ENCODE results near the gene DPYSL3. TPM values are rescaled to one million over a fixed set of nuclear protein-coding genes. Genes with fewer than 3 reads are reported as not detected.

DPYSL3 gene
- polyA plus RNA-seq, 1 experiment: 139 TPM

DNA sequence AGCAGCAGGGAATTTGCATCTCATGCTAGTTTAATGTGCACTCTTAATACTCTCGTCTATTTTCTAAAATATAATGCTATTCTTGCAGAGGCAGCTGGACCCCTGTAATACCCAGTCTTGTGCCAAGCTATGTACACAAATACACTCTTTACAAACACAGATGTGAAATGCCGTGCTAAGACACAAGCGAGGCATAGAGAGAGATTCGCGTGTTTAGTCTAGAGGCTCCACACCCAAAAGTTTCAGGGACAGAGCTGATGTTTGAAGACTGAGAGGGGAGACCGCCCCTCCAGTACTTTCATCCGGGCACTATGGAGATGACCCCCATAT, 1.2 kb downstream of the DPYSL3 start:
- CTCF ChIA-PET: interaction anchor here (1.0 to 1.3 kb wide), 3 partner anchors 22 to 54 kb away, joined by 3 to 16 read pairs (median 4); no protein-coding TSS in a partner anchor
- peak overlapping the region; percentile 41 for H3K27ac ChIP-seq (ENCODE audit: low read depth, low read length)
- no peaks in the 10 kb centered on the region for H3K27me3 ChIP-seq (ENCODE audit: control insufficient read depth, insufficient read depth, low read length)
- TF ChIP-seq, protein P1, sequence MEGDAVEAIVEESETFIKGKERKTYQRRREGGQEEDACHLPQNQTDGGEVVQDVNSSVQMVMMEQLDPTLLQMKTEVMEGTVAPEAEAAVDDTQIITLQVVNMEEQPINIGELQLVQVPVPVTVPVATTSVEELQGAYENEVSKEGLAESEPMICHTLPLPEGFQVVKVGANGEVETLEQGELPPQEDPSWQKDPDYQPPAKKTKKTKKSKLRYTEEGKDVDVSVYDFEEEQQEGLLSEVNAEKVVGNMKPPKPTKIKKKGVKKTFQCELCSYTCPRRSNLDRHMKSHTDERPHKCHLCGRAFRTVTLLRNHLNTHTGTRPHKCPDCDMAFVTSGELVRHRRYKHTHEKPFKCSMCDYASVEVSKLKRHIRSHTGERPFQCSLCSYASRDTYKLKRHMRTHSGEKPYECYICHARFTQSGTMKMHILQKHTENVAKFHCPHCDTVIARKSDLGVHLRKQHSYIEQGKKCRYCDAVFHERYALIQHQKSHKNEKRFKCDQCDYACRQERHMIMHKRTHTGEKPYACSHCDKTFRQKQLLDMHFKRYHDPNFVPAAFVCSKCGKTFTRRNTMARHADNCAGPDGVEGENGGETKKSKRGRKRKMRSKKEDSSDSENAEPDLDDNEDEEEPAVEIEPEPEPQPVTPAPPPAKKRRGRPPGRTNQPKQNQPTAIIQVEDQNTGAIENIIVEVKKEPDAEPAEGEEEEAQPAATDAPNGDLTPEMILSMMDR (IDR thresholded peaks at IDR 0.05; ENCODE audit: low read depth, low read length): no peak
- no peak for DNase-seq (ENCODE audit: low read depth, low spot score)
- peak overlapping the region; percentile 89 for H3K4me3 ChIP-seq (ENCODE audit: low read depth, low read length)
- POLR2A ChIA-PET: interaction anchor here (0.8 to 1.2 kb wide), 3 partner anchors 30 to 105 kb away, joined by 3 to 10 read pairs (median 3); no protein-coding TSS in a partner anchor
- no peaks in the 10 kb centered on the region; the same call in 1 of the 2 replicates for H3K9me3 ChIP-seq (ENCODE audit: control insufficient read depth, insufficient read depth, low read length)

DNA sequence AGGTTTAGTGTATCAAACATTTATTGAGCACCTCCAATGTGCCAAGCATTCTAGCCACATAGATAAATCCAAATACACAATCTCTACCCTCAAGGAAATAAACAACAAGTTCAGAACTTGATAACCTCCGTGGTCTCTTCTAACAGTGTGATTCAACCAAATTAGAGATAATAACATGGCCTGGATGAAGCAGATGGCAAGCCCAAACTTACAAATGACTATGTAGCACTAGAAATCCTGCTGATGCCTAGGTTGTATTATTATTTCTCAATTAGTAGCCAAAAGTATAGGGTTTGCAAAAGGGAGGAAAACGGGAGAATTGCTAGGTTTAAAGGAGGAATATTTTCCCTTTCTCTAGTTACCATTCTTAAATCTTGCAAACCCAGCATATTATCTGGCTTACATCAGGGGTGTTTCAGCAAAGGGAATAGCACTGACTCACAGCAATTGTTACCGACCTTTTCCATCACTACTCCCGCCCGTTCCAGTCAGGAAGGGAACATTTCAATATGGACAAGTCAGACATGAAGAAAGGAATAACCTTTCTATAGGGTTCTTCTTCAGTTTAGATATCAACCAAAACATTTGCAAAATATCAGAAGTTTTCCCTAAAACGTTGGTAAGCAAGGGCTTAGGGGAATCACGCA, 2.3 kb downstream of the DPYSL3 start:
- Histone ChIP-seq H3K4me3 (ENCODE audit: low read depth, low read length) (peak overlapping the region; percentile 89), H3K27ac (ENCODE audit: low read depth, low read length) (no peak overlapping the region), H3K27me3 (ENCODE audit: control insufficient read depth, insufficient read depth, low read length) (no peaks in the 10 kb centered on the region), H3K9me3 (ENCODE audit: control insufficient read depth, insufficient read depth, low read length) (no peaks in the 10 kb centered on the region; the same call in 1 of the 2 replicates)
- POLR2A ChIA-PET: no interaction called here
- TF ChIP-seq, protein P1 (IDR thresholded peaks at IDR 0.05; ENCODE audit: low read depth, low read length): no peak
- no peak for DNase-seq (ENCODE audit: low read depth, low spot score)
- CTCF ChIA-PET: interaction anchor here (0.9 to 2.0 kb wide), 6 partner anchors 26 to 71 kb away, joined by 4 to 16 read pairs (median 6); no protein-coding TSS in a partner anchor

DNA sequence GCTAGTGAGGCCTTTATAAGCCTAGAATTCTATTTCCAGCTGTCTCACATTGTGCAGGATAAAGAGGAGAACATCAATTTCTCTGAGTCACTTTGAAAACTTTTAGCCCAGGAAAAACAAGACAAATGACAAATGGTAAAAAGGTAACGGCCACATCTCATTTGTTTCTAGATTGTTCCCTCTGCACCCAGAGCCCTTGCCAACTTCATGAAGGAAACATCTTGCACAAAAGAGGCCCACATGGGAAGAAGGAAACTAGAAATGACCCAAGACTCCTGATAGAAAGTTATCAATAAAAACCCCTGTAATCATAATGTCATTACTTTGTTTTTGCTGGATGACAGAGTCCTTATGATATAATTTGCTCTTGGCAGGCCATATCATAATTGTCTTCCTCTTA, 5.3 kb downstream of the DPYSL3 start:
- ChIA-PET POLR2A (no interaction called here), CTCF (interaction anchor here (1.6 kb wide), 1 partner anchor 51 kb away, joined by 7 read pairs; no protein-coding TSS in a partner anchor)
- no peaks in the 10 kb centered on the region; the same call in 1 of the 2 replicates for H3K9me3 ChIP-seq (ENCODE audit: control insufficient read depth, insufficient read depth, low read length)
- no peak overlapping the region for H3K27ac ChIP-seq (ENCODE audit: low read depth, low read length)
- H3K4me3 ChIP-seq (ENCODE audit: low read depth, low read length): no peak overlapping the region
- H3K27me3 ChIP-seq (ENCODE audit: control insufficient read depth, insufficient read depth, low read length): no peaks in the 10 kb centered on the region
- TF ChIP-seq, protein P1 (IDR thresholded peaks at IDR 0.05; ENCODE audit: low read depth, low read length): no peak
- DNase-seq (ENCODE audit: low read depth, low spot score): no peak

DNA sequence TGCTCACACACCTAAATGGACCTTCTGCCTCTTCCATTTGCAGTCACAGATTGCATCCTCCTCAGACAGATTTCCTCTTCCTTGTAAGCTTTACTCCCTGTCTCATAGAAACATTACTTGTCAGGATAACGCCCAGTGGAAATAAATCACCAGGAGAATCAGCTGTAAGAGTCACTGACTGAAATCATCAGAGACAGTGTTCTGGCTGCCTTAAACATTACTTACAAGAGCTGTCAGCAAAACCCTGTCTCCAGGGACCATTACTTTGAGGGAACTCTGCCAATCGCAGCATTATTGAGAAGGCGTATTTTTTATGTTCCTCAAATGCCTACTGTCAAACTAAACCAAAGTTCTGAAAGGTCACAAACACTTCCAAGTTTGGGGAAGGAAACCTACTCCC, 5.9 kb downstream of the DPYSL3 start:
- ChIA-PET CTCF (interaction anchor here (0.6 to 1.6 kb wide), 5 partner anchors 24 to 110 kb away, joined by 3 to 7 read pairs (median 3); no protein-coding TSS in a partner anchor), POLR2A (no interaction called here)
- H3K4me3 ChIP-seq (ENCODE audit: low read depth, low read length): no peak overlapping the region
- no peaks in the 10 kb centered on the region for H3K27me3 ChIP-seq (ENCODE audit: control insufficient read depth, insufficient read depth, low read length)
- TF ChIP-seq, protein P1 (IDR thresholded peaks at IDR 0.05; ENCODE audit: low read depth, low read length): no peak
- H3K27ac ChIP-seq (ENCODE audit: low read depth, low read length): no peak overlapping the region
- no peaks in the 10 kb centered on the region for H3K9me3 ChIP-seq (ENCODE audit: control insufficient read depth, insufficient read depth, low read length)
- DNase-seq (ENCODE audit: low read depth, low spot score): no peak

DNA sequence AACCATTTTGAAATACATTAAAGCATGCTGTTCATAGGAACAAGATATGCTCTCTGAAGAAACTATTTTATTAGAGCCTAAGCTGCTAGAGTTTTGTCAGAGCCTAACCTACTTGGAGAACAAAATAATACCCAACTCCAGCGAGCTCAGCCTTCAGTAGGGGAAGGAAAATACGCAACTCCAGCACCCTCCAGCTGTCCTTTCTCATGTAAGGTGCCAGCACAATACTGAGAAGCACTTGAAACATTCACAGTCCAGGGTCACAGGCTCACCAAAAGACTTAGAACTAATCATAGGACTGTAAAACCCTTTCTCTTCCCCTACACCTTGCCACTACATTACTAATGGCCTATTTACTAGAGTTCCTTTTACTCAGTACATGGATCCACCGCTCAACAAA, 18.9 kb downstream of the DPYSL3 start:
- DNase-seq (ENCODE audit: low read depth, low spot score): no peak
- CTCF ChIA-PET: interaction anchor here (0.7 kb wide), 1 partner anchor 85 kb away, joined by 3 read pairs; no protein-coding TSS in a partner anchor
- Histone ChIP-seq H3K27ac (ENCODE audit: low read depth, low read length) (no peak overlapping the region), H3K4me3 (ENCODE audit: low read depth, low read length) (no peak overlapping the region), H3K9me3 (ENCODE audit: control insufficient read depth, insufficient read depth, low read length) (no peaks in the 10 kb centered on the region), H3K27me3 (ENCODE audit: control insufficient read depth, insufficient read depth, low read length) (no peaks in the 10 kb centered on the region)
- POLR2A ChIA-PET: no interaction called here
- TF ChIP-seq, protein P1 (IDR thresholded peaks at IDR 0.05; ENCODE audit: low read depth, low read length): no peak

Data from AG04450 (cell line).